Tibial nerve (tissue), 4 donors: Measurements from ENCODE around the gene KPNA1.

Experiments
- CTCF ChIP-seq, 5 experiments: fragments of 200-600 bp in 3 of 5; fragments of 450-650 bp in 2 of 5; sonication (generic) in 3 of 5; IDR thresholded peaks; one replicate each; pipeline ENCODE4 v1.5.1; 2016 to 2019; ENCODE audit warnings: antibody characterized with exemption in 5 of 5, mild to moderate bottlenecking in 3 of 5, moderate library complexity in 2 of 5
- EP300 ChIP-seq, 2 donors: sonication (generic); formaldehyde crosslinking; IDR thresholded peaks; one replicate each; pipeline ENCODE4 v1.6.1; 2017; ENCODE audit warnings: antibody characterized with exemption in 2 of 2, mild to moderate bottlenecking in 1 of 2
- POLR2A ChIP-seq, 2 donors: fragments of 450-650 bp; IDR thresholded peaks; one replicate each; pipeline ENCODE4 v1.6.1; 2017; ENCODE audit warnings: antibody characterized with exemption in 2 of 2, mild to moderate bottlenecking in 2 of 2, moderate library complexity in 2 of 2

GRCh38 chr3:122481390-122481789 lies 33.3 kb downstream of the KPNA1 start:
- TF ChIP-seq CTCF (IDR thresholded peaks at IDR 0.05) = no peak
- TF ChIP-seq POLR2A (IDR thresholded peaks at IDR 0.05) = no peak
- TF ChIP-seq EP300 (IDR thresholded peaks at IDR 0.05) = no peak
